NCI-H1417 (cell line): ENCODE measurements around the gene TBX3.

Experiments
- DNase-seq, 3 experiments: peaks; one replicate each; lab custom pipeline; 2025; lab: John Stamatoyannopoulos, UW

The TBX3 gene

GRCh38 chr12:114627393-114627792 is 56.6 kb downstream of the TBX3 start:
- no peak for DNase-seq

DNA sequence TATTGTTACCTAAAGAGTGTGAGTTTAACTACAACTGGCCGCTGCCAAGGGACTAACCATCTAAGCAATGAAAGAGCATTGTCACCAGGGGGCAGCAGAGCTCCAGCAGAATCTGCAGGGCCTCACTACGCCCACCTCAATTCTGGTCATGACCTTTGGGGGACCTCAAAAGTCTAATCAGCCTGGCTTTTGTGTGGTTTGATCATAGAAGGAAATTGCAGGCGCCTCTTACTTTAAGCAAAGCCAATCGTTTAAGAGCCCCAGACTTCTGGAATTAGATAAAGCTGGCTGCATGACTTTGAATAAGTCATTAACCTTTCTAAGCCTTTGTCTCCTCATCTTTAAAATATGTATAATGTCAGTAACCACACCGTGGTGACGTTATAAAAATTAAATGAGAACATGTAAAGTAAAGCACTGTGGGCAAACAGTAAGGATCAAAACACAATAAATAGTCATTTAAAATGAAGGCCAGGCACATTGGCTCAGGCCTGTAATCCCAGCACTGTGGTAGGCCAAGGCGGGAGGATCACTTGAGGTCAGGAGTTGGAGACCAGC is 58.6 kb downstream of the TBX3 start:
- DNase-seq, result peak in 2 of 3 experiments; percentile 39 to 61

GRCh38 chr12:114623737-114624136 is 60.2 kb downstream of the TBX3 start:
- no peak for DNase-seq
